HepG2 (cell line): ENCODE data around the gene BAG5. TPM values are rescaled to one million over a fixed set of nuclear protein-coding genes. Genes with fewer than 3 reads are reported as not detected.

Experiments used
- AKAP8 ChIP-seq: sonication (generic); formaldehyde crosslinking; IDR thresholded peaks from 2 replicates; pipeline ENCODE4 v1.5.1; 2020; ENCODE audit warnings: mild to moderate bottlenecking, missing genetic modification reagents
- ARNT2 ChIP-seq: sonication (generic); formaldehyde crosslinking; IDR thresholded peaks from 2 replicates; pipeline ENCODE4 v1.8.0; 2022; ENCODE audit warnings: mild to moderate bottlenecking, low read depth, missing genetic modification reagents, moderate library complexity
- FOSL1 ChIP-seq: sonication (generic); formaldehyde crosslinking; IDR thresholded peaks from 2 replicates; pipeline ENCODE4 v1.9.0; 2021; ENCODE audit warnings: missing genetic modification reagents, borderline replicate concordance
- FOXO1 ChIP-seq: sonication (generic); formaldehyde crosslinking; IDR thresholded peaks from 2 replicates; pipeline ENCODE4 v1.4.0; 2020; ENCODE audit warnings: missing genetic modification reagents
- HOXA5 ChIP-seq: sonication (generic); formaldehyde crosslinking; IDR thresholded peaks from 2 replicates; pipeline ENCODE4 v1.4.0; 2020; ENCODE audit warnings: missing genetic modification reagents
- MYNN ChIP-seq: sonication (generic); formaldehyde crosslinking; IDR thresholded peaks from 2 replicates; pipeline ENCODE4 v1.4.0; 2020; ENCODE audit warnings: mild to moderate bottlenecking, low read depth, missing genetic modification reagents
- NCOA2 ChIP-seq: sonication (generic); formaldehyde crosslinking; IDR thresholded peaks from 2 replicates; pipeline ENCODE4 v1.8.0; 2022; ENCODE audit warnings: inconsistent platforms
- PAF1 ChIP-seq: IDR thresholded peaks from 2 replicates; pipeline ENCODE4 v1.6.1; 2016; ENCODE audit warnings: missing genetic modification reagents, missing compliant biosample characterization
- RBM39 ChIP-seq: fragments of 200-400 bp; formaldehyde crosslinking; IDR thresholded peaks from one replicate; pipeline ENCODE4 v1.6.1; 2018; ENCODE audit warnings: antibody characterized with exemption, mild to moderate bottlenecking, low read depth, low read length; ENCODE audit not compliant: poor library complexity, severe bottlenecking
- TAF1 ChIP-seq: sonication (generic); formaldehyde crosslinking; IDR thresholded peaks from 2 replicates; pipeline ENCODE4 v1.4.0; 2020; ENCODE audit warnings: missing genetic modification reagents
- THAP11 ChIP-seq: IDR thresholded peaks from 2 replicates; pipeline ENCODE4 v1.6.1; 2016; ENCODE audit warnings: missing biosample characterization, missing genetic modification reagents
- ZFP1 ChIP-seq: IDR thresholded peaks from 2 replicates; pipeline ENCODE4 v1.6.1; 2016
- ZNF326 ChIP-seq: sonication (generic); formaldehyde crosslinking; IDR thresholded peaks from 2 replicates; pipeline ENCODE4 v1.4.0; 2020; ENCODE audit warnings: missing genetic modification reagents, borderline replicate concordance
- ZNF431 ChIP-seq: sonication (generic); formaldehyde crosslinking; IDR thresholded peaks from 2 replicates; pipeline ENCODE4 v1.9.0; 2022; ENCODE audit warnings: missing genetic modification reagents, low read depth, mild to moderate bottlenecking, borderline replicate concordance
- ZNF501 ChIP-seq: sonication (generic); formaldehyde crosslinking; IDR thresholded peaks from 2 replicates; pipeline ENCODE4 v1.5.1; 2020; ENCODE audit warnings: mild to moderate bottlenecking, moderate library complexity, missing genetic modification reagents
- ZNF564 ChIP-seq: sonication (generic); formaldehyde crosslinking; IDR thresholded peaks from 2 replicates; pipeline ENCODE4 v1.8.1; 2023; ENCODE audit warnings: mild to moderate bottlenecking, missing genetic modification reagents
- polyA plus RNA-seq, 8 experiments: library from polyadenylated mRNA; depleted of rRNA in 3 of 8; stranded (reverse) in 7 of 8; unstranded in 1 of 8; fragments of >200 nt; fragmentation: Illumina TruSeq in 4 of 8; extraction: Trizol in 4 of 8; gene quantifications; 2 replicates each; pipeline versions ENCODE4 v1.2.1 to v1.2.3, GENCODE V29; 2011 to 2016; ENCODE audit warnings: low read depth in 4 of 8, missing spikeins in 1 of 8, mixed read lengths in 1 of 8; ENCODE audit not compliant: insufficient read depth in 1 of 8
- total RNA-seq, 5 experiments: library from RNA; depleted of rRNA; stranded (reverse); fragments of >200 nt; fragmentation: Illumina TruSeq; extraction: Trizol; gene quantifications; 2 replicates each; pipeline ENCODE4 v1.2.3, GENCODE V29; 2016; ENCODE audit warnings: low read depth in 1 of 5
- TF ChIP-seq, protein P1 (sequence below), 2 experiments: sonication (generic) in 1 of 2; formaldehyde crosslinking in 1 of 2; IDR thresholded peaks; 2 replicates each; pipeline versions ENCODE4 v1.4.0 to v1.6.1; 2018 to 2020; ENCODE audit warnings: missing genetic modification reagents in 2 of 2, borderline replicate concordance in 1 of 2, low read depth in 1 of 2, mild to moderate bottlenecking in 1 of 2, missing biosample characterization in 1 of 2
- TF ChIP-seq, protein P2 (sequence below): sonication (generic); formaldehyde crosslinking; IDR thresholded peaks from 2 replicates; pipeline ENCODE4 v1.4.0; 2020; ENCODE audit warnings: missing genetic modification reagents
- TF ChIP-seq, protein P3 (sequence below): sonication (generic); formaldehyde crosslinking; IDR thresholded peaks from 2 replicates; pipeline ENCODE4 v1.4.0; 2020; ENCODE audit warnings: mild to moderate bottlenecking, low read depth, missing genetic modification reagents
- TF ChIP-seq, protein P4 (sequence below): sonication (generic); formaldehyde crosslinking; IDR thresholded peaks from 2 replicates; pipeline ENCODE4 v1.8.1; 2022; ENCODE audit warnings: low read depth, mild to moderate bottlenecking, missing genetic modification reagents
- TF ChIP-seq, protein P5 (sequence below): IDR thresholded peaks from 2 replicates; pipeline ENCODE4 v1.6.1; 2018; ENCODE audit warnings: missing genetic modification reagents, mild to moderate bottlenecking, missing compliant biosample characterization

The BAG5 gene
- total and polyA plus RNA-seq, 2 of the 13 experiments (the other 11 are each of a cell fraction or from before 2014, with no cell fraction given), result 3.5 to 21.0 TPM

DNA sequence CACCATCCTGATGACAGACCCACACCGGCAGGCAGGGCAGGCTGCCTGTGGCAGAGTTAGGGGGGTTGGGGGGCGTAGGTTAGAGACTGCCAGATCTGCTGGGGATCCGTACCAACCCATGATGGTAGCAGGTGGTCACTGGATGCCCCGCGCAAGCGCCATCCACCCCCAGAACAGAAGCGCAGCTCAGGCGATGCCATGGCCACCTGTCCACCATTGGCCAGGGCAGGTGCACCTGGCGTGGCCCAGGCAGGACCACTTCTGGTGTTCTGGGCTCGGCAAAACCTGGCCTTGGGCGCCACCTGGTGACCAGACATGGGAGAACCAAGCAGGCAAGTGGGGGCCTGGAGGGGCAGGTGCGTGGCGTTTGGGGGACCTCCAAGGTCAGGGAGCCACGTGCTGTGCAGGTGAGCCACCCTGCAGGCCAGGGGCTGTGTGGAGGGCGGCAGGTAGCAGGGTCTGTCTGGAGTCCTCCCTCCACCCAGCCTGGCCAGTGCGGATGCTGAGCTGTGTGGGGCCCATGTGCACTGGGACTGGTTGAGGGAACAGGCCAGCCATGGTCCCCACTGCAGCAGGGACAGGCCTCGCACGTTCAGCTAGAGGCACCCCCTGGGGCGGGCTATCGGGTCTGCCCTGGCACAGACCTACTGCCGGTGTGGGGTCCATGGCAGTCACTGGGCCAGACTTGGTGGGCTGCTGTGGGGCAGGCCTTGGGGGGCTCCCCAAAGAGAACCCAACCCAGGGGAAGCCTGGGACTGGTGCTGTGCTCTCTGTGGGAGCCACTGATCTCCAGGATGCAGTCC is 15.6 kb downstream of the BAG5 start (continued):
- TF ChIP-seq, protein P1, sequence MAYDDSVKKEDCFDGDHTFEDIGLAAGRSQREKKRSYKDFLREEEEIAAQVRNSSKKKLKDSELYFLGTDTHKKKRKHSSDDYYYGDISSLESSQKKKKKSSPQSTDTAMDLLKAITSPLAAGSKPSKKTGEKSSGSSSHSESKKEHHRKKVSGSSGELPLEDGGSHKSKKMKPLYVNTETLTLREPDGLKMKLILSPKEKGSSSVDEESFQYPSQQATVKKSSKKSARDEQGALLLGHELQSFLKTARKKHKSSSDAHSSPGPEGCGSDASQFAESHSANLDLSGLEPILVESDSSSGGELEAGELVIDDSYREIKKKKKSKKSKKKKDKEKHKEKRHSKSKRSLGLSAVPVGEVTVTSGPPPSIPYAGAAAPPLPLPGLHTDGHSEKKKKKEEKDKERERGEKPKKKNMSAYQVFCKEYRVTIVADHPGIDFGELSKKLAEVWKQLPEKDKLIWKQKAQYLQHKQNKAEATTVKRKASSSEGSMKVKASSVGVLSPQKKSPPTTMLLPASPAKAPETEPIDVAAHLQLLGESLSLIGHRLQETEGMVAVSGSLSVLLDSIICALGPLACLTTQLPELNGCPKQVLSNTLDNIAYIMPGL (CRISPR knock-in tag; IDR thresholded peaks at IDR 0.05; ENCODE audit: borderline replicate concordance in 1 of 2, low read depth in 1 of 2), result peak; percentile 36 to 37; a peak in 1 of 4 replicates
- TF ChIP-seq FOXO1 (CRISPR knock-in tag) (no peak), MYNN (no peak), TAF1 (CRISPR knock-in tag) (no peak), THAP11 (CRISPR knock-in tag) (no peak), ZNF431 (CRISPR knock-in tag) (no peak), ARNT2 (CRISPR knock-in tag) (no peak), PAF1 (CRISPR knock-in tag) (no peak), NCOA2 (CRISPR knock-in tag) (no peak), ZNF501 (CRISPR knock-in tag) (0 out of 2 replicates have a peak, but pooled peaks have one; percentile 30), AKAP8 (0 out of 2 replicates have a peak, but pooled peaks have one; percentile 23), ZFP1 (CRISPR knock-in tag) (no peak), RBM39 (no peak), ZNF564 (CRISPR knock-in tag) (no peak), HOXA5 (CRISPR knock-in tag) (0 out of 2 replicates have a peak, but pooled peaks have one; percentile 47), FOSL1 (no peak), ZNF326 (CRISPR knock-in tag) (no peak)
- TF ChIP-seq, protein P2, sequence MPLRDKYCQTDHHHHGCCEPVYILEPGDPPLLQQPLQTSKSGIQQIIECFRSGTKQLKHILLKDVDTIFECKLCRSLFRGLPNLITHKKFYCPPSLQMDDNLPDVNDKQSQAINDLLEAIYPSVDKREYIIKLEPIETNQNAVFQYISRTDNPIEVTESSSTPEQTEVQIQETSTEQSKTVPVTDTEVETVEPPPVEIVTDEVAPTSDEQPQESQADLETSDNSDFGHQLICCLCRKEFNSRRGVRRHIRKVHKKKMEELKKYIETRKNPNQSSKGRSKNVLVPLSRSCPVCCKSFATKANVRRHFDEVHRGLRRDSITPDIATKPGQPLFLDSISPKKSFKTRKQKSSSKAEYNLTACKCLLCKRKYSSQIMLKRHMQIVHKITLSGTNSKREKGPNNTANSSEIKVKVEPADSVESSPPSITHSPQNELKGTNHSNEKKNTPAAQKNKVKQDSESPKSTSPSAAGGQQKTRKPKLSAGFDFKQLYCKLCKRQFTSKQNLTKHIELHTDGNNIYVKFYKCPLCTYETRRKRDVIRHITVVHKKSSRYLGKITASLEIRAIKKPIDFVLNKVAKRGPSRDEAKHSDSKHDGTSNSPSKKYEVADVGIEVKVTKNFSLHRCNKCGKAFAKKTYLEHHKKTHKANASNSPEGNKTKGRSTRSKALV (CRISPR knock-in tag), result 0 out of 2 replicates have a peak, but pooled peaks have one; percentile 39
- TF ChIP-seq, protein P3, sequence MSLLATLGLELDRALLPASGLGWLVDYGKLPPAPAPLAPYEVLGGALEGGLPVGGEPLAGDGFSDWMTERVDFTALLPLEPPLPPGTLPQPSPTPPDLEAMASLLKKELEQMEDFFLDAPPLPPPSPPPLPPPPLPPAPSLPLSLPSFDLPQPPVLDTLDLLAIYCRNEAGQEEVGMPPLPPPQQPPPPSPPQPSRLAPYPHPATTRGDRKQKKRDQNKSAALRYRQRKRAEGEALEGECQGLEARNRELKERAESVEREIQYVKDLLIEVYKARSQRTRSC (CRISPR knock-in tag), result no peak
- TF ChIP-seq, protein P4, sequence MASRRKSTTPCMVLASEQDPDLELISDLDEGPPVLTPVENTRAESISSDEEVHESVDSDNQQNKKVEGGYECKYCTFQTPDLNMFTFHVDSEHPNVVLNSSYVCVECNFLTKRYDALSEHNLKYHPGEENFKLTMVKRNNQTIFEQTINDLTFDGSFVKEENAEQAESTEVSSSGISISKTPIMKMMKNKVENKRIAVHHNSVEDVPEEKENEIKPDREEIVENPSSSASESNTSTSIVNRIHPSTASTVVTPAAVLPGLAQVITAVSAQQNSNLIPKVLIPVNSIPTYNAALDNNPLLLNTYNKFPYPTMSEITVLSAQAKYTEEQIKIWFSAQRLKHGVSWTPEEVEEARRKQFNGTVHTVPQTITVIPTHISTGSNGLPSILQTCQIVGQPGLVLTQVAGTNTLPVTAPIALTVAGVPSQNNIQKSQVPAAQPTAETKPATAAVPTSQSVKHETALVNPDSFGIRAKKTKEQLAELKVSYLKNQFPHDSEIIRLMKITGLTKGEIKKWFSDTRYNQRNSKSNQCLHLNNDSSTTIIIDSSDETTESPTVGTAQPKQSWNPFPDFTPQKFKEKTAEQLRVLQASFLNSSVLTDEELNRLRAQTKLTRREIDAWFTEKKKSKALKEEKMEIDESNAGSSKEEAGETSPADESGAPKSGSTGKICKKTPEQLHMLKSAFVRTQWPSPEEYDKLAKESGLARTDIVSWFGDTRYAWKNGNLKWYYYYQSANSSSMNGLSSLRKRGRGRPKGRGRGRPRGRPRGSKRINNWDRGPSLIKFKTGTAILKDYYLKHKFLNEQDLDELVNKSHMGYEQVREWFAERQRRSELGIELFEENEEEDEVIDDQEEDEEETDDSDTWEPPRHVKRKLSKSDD, result no peak
- TF ChIP-seq, protein P5, sequence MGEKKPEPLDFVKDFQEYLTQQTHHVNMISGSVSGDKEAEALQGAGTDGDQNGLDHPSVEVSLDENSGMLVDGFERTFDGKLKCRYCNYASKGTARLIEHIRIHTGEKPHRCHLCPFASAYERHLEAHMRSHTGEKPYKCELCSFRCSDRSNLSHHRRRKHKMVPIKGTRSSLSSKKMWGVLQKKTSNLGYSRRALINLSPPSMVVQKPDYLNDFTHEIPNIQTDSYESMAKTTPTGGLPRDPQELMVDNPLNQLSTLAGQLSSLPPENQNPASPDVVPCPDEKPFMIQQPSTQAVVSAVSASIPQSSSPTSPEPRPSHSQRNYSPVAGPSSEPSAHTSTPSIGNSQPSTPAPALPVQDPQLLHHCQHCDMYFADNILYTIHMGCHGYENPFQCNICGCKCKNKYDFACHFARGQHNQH (CRISPR knock-in tag), result peak; percentile 41; the same call in 1 of the 2 replicates
